ENCODE data around the gene TUSC1.

The TUSC1 gene

GRCh38 chr9:25636026-25636425 lies 42.2 kb downstream of the TUSC1 start:
- TF ChIP-seq SIN3A (IDR thresholded peaks at IDR 0.05; ENCODE audit: borderline replicate concordance, insufficient read depth, low read length) = no peak
- no peak for TF ChIP-seq TAF1 (IDR thresholded peaks at IDR 0.05; ENCODE audit: borderline replicate concordance, insufficient read depth, low read length)
- no peak for TF ChIP-seq FOXP2 (optimal IDR thresholded peaks at IDR 0.05; ENCODE audit: borderline replicate concordance, extremely low read depth, extremely low read length, insufficient read depth)
- TF ChIP-seq POLR2AphosphoS5 (IDR thresholded peaks at IDR 0.05; ENCODE audit: low read depth, low read length) = no peak

DNA sequence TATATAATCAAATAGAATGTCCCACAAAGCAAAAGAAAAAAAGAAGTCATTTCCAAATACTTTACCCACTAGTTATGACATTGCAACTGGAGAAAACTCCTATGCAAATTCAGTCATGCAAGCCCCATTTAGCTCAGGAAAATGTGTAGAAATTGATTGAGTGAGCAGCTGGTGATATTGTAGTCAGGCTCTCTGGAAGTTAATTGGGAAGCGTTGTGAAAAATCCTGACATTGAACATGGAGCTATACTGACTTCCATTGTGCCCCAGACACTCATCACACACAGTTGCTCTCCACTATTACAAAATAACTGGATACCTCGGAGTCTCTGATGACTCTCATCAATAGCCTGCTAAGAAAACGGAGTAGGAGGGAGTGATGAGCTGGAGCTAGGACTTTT lies 49.0 kb downstream of the TUSC1 start:
- TF ChIP-seq TAF1 (IDR thresholded peaks at IDR 0.05; ENCODE audit: borderline replicate concordance, insufficient read depth, low read length) (no peak), FOXP2 (optimal IDR thresholded peaks at IDR 0.05; ENCODE audit: borderline replicate concordance, extremely low read depth, extremely low read length, insufficient read depth) (no peak), POLR2AphosphoS5 (IDR thresholded peaks at IDR 0.05; ENCODE audit: low read depth, low read length) (no peak), REST (IDR thresholded peaks at IDR 0.05; ENCODE audit: insufficient read depth in 1 of 2, low read depth in 2 of 2, low read length in 2 of 2) (no peak), SIN3A (IDR thresholded peaks at IDR 0.05; ENCODE audit: borderline replicate concordance, insufficient read depth, low read length) (no peak)
